Activated CD4-positive, alpha-beta T cell treated with anti-CD3 and anti-CD28 coated beads for 1 hour (primary cell): ENCODE measurements around the gene SEPHS1.
"Not testable (repeated sequence)": the region's sequence is repeated elsewhere in the genome, so short reads cannot be mapped to it uniquely, and the experiment has no call there.

ENCODE experiments used
- DNase-seq: peaks from one replicate; pipeline ENCODE4 v3.0.0-alpha.2; 2020

The SEPHS1 gene

DNA sequence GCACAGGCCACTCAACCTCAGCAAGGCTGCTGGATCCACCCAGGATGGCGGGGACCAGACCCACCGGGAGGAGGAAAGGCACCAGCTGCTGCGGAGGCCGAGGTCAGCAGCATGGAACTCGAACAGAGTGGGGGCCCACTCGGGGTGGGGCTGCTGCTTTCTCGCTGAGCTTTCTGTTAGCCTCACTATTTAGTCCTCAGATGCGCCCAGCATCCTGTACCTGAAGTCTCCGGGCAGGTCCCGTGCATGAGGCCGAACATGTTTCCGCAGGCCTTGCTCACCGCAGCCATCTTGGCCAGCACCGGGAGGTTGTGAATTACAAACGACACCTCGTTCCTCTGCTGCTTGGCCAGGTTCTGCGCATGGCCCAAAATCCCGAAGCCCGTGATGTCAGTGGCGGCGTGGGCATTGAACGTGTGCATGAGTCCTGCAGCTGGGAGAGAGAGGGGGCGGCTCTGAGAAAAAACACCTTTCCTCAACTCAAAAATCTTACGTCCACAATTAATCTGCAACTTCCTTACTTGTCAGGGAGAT is 25.4 kb downstream of the SEPHS1 start:
- no peak for DNase-seq

GRCh38 chr10:13321576-13321975 is 26.5 kb downstream of the SEPHS1 start:
- no peak for DNase-seq

- no peak for DNase-seq
Measured at GRCh38 chr10:13319166-13319565, 28.9 kb downstream of the SEPHS1 start.

DNA sequence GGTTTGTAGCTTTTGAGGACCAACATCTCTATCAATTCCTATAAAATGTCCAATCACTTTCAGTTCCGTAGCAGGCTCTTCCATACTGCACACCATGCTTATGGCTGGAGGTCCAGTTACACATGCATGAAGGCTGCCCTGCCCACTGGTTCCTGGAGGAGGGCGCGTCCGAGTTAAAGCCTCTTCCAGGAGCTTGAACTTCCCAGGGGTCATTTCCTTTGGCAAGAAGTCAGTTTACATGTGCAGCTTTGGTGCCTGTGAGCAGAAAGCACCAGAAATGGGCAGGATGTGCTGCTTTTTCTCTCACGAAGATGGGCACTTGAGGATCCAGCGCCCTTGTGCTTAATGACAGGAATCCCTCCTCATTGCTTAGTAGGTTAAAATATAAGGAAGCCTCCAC is 30.6 kb downstream of the SEPHS1 start:
- no peak for DNase-seq

GRCh38 chr10:13316635-13317311 is 31.3 kb downstream of the SEPHS1 start:
- DNase-seq: no peak

DNA sequence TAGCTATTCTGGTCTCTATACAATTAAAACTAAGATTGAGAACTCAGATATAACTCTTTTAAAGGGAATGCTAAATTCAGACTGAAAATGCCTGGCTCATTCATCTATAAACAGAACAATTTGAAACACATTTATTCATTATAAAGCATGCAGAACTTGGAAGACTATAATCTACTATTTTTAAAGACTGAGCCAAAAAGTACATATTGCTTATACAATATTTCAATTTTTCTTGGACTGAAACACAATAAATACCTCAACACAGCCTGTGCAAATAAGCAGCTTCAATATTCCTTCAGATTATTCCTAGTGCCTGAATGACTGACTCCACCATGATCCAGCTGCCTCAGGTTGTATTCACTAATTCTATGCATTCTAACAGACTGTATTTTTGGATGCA is 32.7 kb downstream of the SEPHS1 start:
- no peak for DNase-seq

DNA sequence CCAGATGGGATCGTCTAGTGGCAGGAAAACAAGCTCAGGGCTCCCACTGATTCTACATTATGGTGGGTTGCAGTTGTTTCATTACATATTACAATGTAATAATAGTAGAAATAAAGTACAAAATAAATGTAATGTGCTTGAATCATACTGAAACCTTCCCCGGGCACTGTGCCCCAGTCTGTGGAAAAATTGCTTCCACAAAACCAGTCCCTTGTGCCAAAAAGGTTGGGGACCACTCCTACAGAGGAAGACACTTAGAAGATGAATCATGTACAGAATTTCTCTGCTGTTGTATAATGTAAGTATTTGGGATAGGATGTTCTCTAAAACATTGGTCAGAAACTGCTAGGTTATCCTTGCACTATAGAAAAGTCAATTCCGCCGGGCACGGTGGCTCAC is 36.9 kb downstream of the SEPHS1 start:
- DNase-seq: no peak

DNA sequence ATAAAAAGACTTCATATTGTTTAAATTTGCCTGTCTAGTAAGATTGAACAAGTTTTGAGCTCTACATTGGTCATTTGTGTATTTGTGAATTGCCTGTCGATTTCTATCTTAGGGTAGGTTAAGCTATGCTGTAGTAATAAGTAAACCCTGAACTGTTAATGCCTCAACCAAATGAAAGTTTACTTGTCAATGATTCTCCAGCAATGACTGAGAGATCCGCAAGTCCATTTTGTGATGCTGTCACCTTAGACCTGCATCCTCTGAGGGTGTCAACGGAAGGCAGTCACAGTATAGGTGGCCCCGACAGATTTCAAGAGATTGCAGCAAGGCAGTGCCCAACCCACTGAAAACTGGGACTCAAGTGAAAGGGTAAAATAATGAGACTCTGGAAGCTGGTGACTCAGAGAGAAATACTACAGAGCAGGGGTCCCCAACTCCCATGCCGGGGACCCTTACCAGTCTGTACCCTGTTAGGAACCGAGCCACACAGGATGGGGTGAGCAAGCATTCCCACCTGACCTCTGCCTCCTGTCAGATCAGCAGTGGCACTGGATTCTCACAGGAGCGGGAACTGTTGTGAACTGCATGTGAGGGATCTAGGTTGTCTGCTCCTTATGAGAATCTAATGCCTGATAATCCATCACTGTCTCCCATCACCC is 37.4 kb downstream of the SEPHS1 start:
- no peak for DNase-seq

DNA sequence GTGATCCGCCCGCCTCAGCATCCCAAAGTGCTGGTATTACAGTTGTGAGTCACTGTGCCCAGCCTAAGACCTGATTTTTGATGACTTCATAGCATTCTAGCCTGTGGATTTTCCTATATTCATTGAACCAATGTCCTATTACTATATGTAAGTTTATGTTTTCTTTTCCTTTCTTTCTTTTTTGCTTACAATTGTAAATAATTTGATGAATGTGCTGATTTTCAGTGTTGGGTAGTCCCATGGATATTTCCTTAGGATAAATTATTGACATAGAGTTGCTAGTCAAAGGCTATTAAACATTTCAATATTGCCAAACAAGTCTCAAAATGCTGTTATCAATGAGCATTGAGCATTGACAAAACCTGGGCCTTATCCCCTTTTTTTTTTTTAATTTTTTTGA is 38.3 kb downstream of the SEPHS1 start:
- no peak for DNase-seq

- DNase-seq: no peak
Measured at GRCh38 chr10:13308096-13308495, 40.0 kb downstream of the SEPHS1 start.

DNA sequence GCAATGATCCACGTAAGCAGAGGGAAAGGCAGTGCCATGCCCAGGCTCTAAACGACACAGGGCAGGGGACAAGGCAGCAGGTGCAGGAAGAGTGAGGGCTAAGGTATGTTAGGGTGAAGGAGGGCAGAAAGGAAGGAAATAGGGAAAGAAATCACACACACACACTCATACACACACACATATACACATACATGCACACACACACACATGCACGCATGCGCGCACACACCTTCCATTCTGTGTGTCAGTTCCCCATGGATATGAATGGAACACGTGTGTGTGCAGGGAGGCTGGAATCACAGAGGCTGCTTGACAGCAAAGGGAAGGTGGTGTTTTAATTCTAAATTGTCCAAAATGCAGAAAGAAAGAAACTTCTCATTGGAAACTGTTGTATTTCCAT is 42.0 kb downstream of the SEPHS1 start:
- DNase-seq: no peak

DNA sequence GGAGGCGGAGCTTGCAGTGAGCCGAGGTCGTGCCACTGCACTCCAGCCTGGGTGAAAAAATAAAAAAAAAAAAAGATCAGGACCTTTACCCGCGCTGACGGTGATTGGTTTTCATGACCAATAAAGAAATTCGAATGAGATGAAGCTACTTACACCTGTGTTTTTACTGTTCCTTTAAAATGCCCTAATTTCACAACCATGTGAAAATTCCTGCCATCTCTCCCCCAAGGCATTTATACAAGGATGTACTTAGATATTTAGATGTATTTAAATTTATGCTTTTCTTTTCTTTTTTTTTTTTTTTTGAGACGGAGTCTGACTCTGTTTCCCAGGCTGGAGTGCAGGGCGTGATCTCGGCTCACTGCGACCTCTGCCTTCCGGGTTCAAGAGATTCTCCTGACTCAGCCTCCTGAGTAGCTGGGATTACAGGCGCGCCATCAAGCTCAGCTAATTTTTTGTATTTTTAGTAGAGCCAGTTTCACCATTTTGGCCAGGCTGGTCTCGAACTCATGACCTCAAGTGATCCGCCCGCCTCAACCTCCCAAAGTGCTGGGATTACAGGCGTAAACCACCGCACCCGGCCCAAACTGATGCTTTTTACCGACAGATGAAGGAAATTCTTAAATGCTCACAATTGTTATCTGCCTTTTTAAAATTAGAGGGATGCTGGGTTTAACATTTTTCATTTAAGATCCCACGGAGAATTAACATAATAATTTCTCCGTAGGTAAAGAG is 45.1 kb downstream of the SEPHS1 start:
- no peak for DNase-seq

- DNase-seq: peak; percentile 68
Measured at GRCh38 chr10:13299437-13300287, 48.4 kb downstream of the SEPHS1 start, which contains the start of gene PHYH. Gene PHYH, minus strand, starts transcription at chr10:13300064. Its CDS starts 22 bp downstream, at chr10:13300042.

- no peak for DNase-seq
Measured at GRCh38 chr10:13298748-13299436, 49.2 kb downstream of the SEPHS1 start.

GRCh38 chr10:13296476-13296875 is 51.6 kb downstream of the SEPHS1 start:
- no peak for DNase-seq

DNA sequence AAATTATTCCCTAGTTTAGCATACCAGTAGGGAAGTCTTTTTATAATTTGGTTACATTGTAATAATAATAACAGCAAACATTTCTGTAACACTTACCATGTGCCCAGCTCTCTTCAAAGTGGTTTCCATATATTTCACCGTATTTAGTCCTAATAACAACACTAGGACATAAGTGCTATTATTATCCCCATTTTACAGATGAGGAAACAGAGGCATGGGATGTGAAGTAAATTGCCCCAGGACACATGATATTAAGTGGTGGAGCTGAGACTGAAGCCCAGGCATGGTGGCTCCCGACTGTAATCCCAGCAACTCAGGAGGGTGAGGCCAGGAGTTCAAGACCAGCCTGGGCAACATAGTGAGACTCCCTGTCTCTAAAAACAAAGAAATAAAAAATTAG is 53.3 kb downstream of the SEPHS1 start:
- DNase-seq: no peak

- no peak for DNase-seq
Measured at GRCh38 chr10:13291821-13292773, 56.0 kb downstream of the SEPHS1 start.

DNA sequence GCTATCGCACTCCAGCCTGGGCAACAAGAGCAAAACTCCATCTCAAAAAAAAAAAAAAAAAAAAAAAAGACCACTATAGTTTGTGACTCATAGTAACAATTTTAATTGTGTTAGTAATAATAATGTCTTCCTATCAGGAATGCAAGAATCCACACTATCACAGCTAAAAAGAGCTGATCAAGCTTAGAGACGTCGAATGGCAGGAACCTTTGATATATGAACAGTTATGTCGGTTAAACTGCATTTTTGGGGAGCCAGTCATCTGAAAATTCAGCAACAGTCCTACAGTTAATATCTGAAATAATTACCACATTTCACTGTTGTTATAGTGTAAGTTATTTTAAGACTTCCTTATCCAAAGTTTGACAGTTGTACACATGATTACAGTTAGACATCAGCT is 57.0 kb downstream of the SEPHS1 start:
- DNase-seq: no peak

GRCh38 chr10:13284050-13284449 is 64.0 kb downstream of the SEPHS1 start:
- DNase-seq: no peak

DNA sequence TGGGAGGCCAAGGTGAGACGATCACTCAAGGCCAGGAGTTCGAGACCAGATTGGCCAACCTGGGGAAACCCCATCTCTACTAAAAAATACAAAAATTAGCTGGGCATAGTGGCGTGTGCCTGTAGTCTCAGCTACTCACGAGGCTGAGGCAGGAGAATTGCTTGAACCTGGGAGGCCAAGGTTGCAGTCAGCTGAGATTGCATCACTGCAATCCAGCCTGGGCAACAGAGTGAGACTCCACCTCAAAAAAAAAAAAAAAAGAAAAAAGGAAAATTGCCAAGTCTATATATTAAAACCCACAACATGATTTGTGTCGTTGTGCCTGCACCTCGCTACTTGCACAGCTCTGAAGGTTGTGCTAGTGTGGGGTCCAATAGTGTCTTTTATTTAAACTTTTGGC is 65.7 kb downstream of the SEPHS1 start:
- not testable (repeated sequence) for DNase-seq
